GM12878 (cell line): ENCODE measurements around the gene DLEC1.

Experiments
- BACH1 ChIP-seq: fragments of 450-650 bp; IDR thresholded peaks from 2 replicates; pipeline ENCODE4 v1.6.1; 2017; ENCODE audit warnings: mild to moderate bottlenecking, borderline replicate concordance
- CBFB ChIP-seq: IDR thresholded peaks from 2 replicates; pipeline ENCODE4 v1.6.1; 2016; ENCODE audit warnings: antibody characterized with exemption, low read depth
- CEBPB ChIP-seq, 2 experiments: fragments of 150-350 bp in 1 of 2; IDR thresholded peaks; 2 replicates each; pipeline ENCODE4 v1.6.1; 2012 to 2014; ENCODE audit warnings: low read depth in 2 of 2, low read length in 2 of 2, borderline replicate concordance in 1 of 2, inconsistent platforms in 1 of 2
- CREB1 ChIP-seq: IDR thresholded peaks from 2 replicates; pipeline ENCODE4 v1.6.1; 2012; ENCODE audit warnings: low read depth, mild to moderate bottlenecking, inconsistent platforms
- EP300 ChIP-seq, 2 experiments: fragments of 150-350 bp in 1 of 2; IDR thresholded peaks; 2 replicates each; pipeline ENCODE4 v1.6.1; 2011 to 2012; ENCODE audit warnings: low read depth in 2 of 2, low read length in 2 of 2, borderline replicate concordance in 1 of 2, improper control_type of control experiment in 1 of 2, inconsistent platforms in 1 of 2; ENCODE audit not compliant: control insufficient read depth in 1 of 2
- EZH2 ChIP-seq: IDR thresholded peaks from 2 replicates; pipeline ENCODE4 v1.6.1; 2012; ENCODE audit warnings: low read depth, mild to moderate bottlenecking, control low read depth, inconsistent platforms, low read length, borderline replicate concordance; ENCODE audit not compliant: control insufficient read depth
- FOS ChIP-seq: IDR thresholded peaks from 3 replicates; pipeline ENCODE4 v1.6.1; 2011; ENCODE audit warnings: borderline replicate concordance; ENCODE audit not compliant: insufficient read length; ENCODE audit errors: extremely low read depth
- HDGF ChIP-seq: fragments of 450-650 bp; IDR thresholded peaks from 2 replicates; pipeline ENCODE4 v1.6.1; 2016; ENCODE audit warnings: antibody characterized with exemption
- RUNX3 ChIP-seq: IDR thresholded peaks from 2 replicates; pipeline ENCODE4 v1.6.1; 2012; ENCODE audit warnings: low read length, inconsistent platforms
- SMARCA5 ChIP-seq: fragments of 450-650 bp; IDR thresholded peaks from 2 replicates; pipeline ENCODE4 v1.6.1; 2017; ENCODE audit warnings: mild to moderate bottlenecking
- TAF1 ChIP-seq: IDR thresholded peaks from 2 replicates; pipeline ENCODE4 v1.6.1; 2011; ENCODE audit warnings: mild to moderate bottlenecking, low read depth, low read length, borderline replicate concordance
- YY1 ChIP-seq: IDR thresholded peaks from 2 replicates; pipeline ENCODE4 v1.6.1; 2011; ENCODE audit warnings: low read depth, mild to moderate bottlenecking, low read length
- ZZZ3 ChIP-seq: IDR thresholded peaks from 2 replicates; pipeline ENCODE4 v1.6.1; 2011; ENCODE audit warnings: low read depth; ENCODE audit not compliant: control insufficient read depth, insufficient read length
- TF ChIP-seq, protein P1 (sequence below), 3 experiments: IDR thresholded peaks in 2 of 3; conservative IDR thresholded peaks in 1 of 3; 2 replicates each; pipeline ENCODE4 v1.5.1; 2011; ENCODE audit warnings: low read depth in 3 of 3, low read length in 3 of 3, mild to moderate bottlenecking in 3 of 3, control low read depth in 2 of 3, moderate library complexity in 2 of 3, inconsistent platforms in 1 of 3, mixed read lengths in 1 of 3; ENCODE audit not compliant: control insufficient read depth in 2 of 3, insufficient read depth in 1 of 3; ENCODE audit errors: extremely low read depth in 1 of 3

DNA sequence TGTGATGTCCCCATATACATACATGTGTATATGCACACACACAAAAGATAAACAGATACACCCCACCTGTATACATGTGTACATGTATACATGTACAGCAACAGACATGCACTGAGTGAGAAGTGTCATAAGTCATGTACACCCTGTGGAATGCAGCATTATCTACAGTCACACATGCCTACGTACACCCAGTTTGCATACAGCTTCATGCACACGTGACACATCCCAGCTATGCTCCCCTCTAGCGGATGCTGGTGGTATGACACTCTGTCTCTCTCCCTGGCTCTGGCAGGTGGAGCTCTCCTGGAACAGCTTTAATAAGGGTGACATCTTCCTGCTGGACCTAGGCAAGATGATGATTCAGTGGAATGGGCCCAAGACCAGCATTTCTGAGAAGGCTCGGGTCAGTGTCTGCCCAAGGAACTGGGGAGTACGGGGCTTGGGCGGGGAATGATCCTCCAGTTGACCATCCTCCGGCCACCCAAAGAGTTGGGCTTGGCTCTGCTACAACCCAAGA is 42.2 kb upstream of the DLEC1 start:
- TF ChIP-seq EP300 (IDR thresholded peaks at IDR 0.05; ENCODE audit: borderline replicate concordance in 1 of 2, control insufficient read depth in 1 of 2, low read depth in 2 of 2, low read length in 2 of 2) (no peak), SMARCA5 (no peak; the same call in 1 of the 2 replicates), RUNX3 (no peak), BACH1 (no peak), ZZZ3 (no peak), HDGF (peak; percentile 89; the same call in 1 of the 2 replicates), TAF1 (no peak), CREB1 (peak; percentile 38; the same call in 1 of the 2 replicates), CBFB (no peak), CEBPB (IDR thresholded peaks at IDR 0.05; ENCODE audit: borderline replicate concordance in 1 of 2, low read depth in 2 of 2, low read length in 2 of 2) (no peak), YY1 (peak; percentile 57; the same call in 1 of the 2 replicates), FOS (no peak), EZH2 (no peak)
- TF ChIP-seq, protein P1, sequence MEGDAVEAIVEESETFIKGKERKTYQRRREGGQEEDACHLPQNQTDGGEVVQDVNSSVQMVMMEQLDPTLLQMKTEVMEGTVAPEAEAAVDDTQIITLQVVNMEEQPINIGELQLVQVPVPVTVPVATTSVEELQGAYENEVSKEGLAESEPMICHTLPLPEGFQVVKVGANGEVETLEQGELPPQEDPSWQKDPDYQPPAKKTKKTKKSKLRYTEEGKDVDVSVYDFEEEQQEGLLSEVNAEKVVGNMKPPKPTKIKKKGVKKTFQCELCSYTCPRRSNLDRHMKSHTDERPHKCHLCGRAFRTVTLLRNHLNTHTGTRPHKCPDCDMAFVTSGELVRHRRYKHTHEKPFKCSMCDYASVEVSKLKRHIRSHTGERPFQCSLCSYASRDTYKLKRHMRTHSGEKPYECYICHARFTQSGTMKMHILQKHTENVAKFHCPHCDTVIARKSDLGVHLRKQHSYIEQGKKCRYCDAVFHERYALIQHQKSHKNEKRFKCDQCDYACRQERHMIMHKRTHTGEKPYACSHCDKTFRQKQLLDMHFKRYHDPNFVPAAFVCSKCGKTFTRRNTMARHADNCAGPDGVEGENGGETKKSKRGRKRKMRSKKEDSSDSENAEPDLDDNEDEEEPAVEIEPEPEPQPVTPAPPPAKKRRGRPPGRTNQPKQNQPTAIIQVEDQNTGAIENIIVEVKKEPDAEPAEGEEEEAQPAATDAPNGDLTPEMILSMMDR (IDR thresholded peaks at IDR 0.05 in 2 of 3, conservative IDR thresholded peaks at IDR 0.05 in 1 of 3; ENCODE audit: control insufficient read depth in 2 of 3, extremely low read depth in 1 of 3, insufficient read depth in 1 of 3, low read depth in 3 of 3, low read length in 3 of 3): peak; percentile 93 to 99 (median 97)
